Large intestine (tissue), 3 donors: Measurements from ENCODE around the gene LPCAT4. TPM values are rescaled to one million over a fixed set of nuclear protein-coding genes. Genes with fewer than 3 reads are reported as not detected.
"Not testable (repeated sequence)": the region's sequence is repeated elsewhere in the genome, so short reads cannot be mapped to it uniquely, and the experiment has no call there.

Experiments
- DNase-seq, 2 donors: peaks; one replicate each; pipeline versions ENCODE4 v3.0.0 to v3.0.0-alpha.2; 2013
- H3K27ac ChIP-seq: one replicate; pipeline ENCODE4 v1.5.1; 2013; ENCODE audit warnings: low read length
- H3K27me3 ChIP-seq: 2 replicates; pipeline ENCODE4 v1.6.1; 2013; ENCODE audit warnings: low read length; ENCODE audit not compliant: control insufficient read depth, insufficient read depth
- H3K36me3 ChIP-seq: 2 replicates; pipeline ENCODE4 v1.6.1; 2013; ENCODE audit warnings: low read length; ENCODE audit not compliant: control insufficient read depth, insufficient read depth
- H3K4me1 ChIP-seq: one replicate; pipeline ENCODE4 v1.6.1; 2013; ENCODE audit warnings: low read length; ENCODE audit not compliant: control insufficient read depth, insufficient read depth
- H3K4me3 ChIP-seq: one replicate; pipeline ENCODE4 v1.5.1; 2013; ENCODE audit warnings: low read length
- H3K9me3 ChIP-seq: one replicate; pipeline ENCODE4 v1.6.1; 2013; ENCODE audit warnings: mild to moderate bottlenecking, low read depth, low read length, moderate library complexity; ENCODE audit not compliant: control insufficient read depth
- WGBS: methylation state at CpG from one replicate; pipeline ENCODE4 v1.1.5; 2013; ENCODE audit warnings: low lambda C conversion rate; ENCODE audit not compliant: insufficient coverage; 5-methylcytosine and 5-hydroxymethylcytosine counted together
- polyA plus RNA-seq: library from polyadenylated mRNA; unstranded; fragments of 120-200 nt; gene quantifications from one replicate; pipeline ENCODE4 v1.2.1, GENCODE V29; 2013

LPCAT4 gene
- polyA plus RNA-seq, 1 donor = 56.2 TPM

- Histone ChIP-seq H3K4me3 (no peak overlapping the region), H3K27me3 (no peaks in the 10 kb centered on the region), H3K4me1 (no peaks in the 10 kb centered on the region), H3K36me3 (peaks cover 49% of the 10 kb centered on the region), H3K9me3 (no peaks in the 10 kb centered on the region), H3K27ac (no peak overlapping the region)
- no peak for DNase-seq
- WGBS = no CpG with 5 or more reads among the region's 7 CpGs
Observed at GRCh38 chr15:34354286-34354685, 12.7 kb downstream of the LPCAT4 start.

DNA sequence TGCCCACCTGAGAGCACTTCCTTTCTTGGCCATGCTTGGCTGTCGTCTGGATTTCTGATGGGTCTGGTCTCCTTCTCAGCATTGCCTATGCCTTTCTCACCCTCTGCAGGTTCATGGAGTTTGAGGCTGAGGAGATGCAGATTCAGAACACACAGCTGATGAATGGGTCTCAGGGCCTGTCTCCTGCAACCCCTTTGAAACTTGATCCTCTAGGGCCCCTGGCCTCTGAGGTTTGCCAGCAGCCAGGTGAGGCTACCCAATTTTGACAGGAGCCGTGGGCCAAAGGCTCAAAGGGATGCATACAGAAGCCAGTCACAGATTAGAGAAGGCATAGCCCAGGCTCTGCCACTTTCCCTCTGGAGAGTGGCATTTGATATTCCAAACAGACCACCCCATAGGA lies 13.4 kb downstream of the LPCAT4 start:
- Histone ChIP-seq H3K4me1 (no peaks in the 10 kb centered on the region), H3K36me3 (peaks cover 43% of the 10 kb centered on the region), H3K27ac (no peak overlapping the region), H3K9me3 (no peaks in the 10 kb centered on the region), H3K27me3 (no peaks in the 10 kb centered on the region), H3K4me3 (no peak overlapping the region)
- no peak for DNase-seq
- WGBS = no CpG with 5 or more reads among the region's 2 CpGs

DNA sequence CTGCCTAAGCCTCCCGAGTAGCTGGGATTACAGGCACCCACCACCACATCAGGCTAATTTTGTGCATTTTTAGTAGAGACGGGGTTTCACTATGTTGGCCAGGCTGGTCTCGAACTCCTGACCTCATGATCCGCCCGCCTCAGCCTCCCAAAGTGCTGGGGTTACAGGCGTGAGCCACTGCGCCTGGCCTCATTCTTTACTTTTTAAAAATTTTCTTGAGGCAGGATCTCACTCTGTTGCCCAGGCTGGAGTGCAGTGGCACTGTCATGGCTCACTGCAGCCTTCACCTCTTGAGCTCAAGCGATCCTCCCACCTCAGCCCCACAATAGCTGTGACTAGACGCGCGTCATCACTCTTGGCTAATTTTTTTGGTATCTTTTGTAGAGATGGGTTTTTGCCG lies 14.0 kb downstream of the LPCAT4 start:
- not testable (repeated sequence) for H3K4me3 ChIP-seq, DNase-seq, H3K27ac ChIP-seq, H3K4me1 ChIP-seq, H3K27me3 ChIP-seq, H3K9me3 ChIP-seq
- WGBS = no CpG with 5 or more reads among the region's 12 CpGs
- H3K36me3 ChIP-seq = peaks cover 37% of the 10 kb centered on the region

- Histone ChIP-seq H3K4me1 (peaks cover 5% of the 10 kb centered on the region), H3K36me3 (peaks cover 9% of the 10 kb centered on the region), H3K4me3 (no peak overlapping the region), H3K9me3 (no peaks in the 10 kb centered on the region), H3K27me3 (no peaks in the 10 kb centered on the region), H3K27ac (no peak overlapping the region)
- DNase-seq = no peak
- WGBS = 100% methylated on average over 1 of the region's 4 CpGs
Observed at GRCh38 chr15:34349769-34350168, 17.2 kb downstream of the LPCAT4 start.

- Histone ChIP-seq H3K4me3 (no peak overlapping the region), H3K27me3 (no peaks in the 10 kb centered on the region), H3K27ac (no peak overlapping the region), H3K36me3 (peaks cover 4% of the 10 kb centered on the region), H3K9me3 (no peaks in the 10 kb centered on the region), H3K4me1 (peaks cover 5% of the 10 kb centered on the region)
- no peak for DNase-seq
- WGBS = no CpG with 5 or more reads among the region's 1 CpG
Observed at GRCh38 chr15:34348735-34349300, 18.2 kb downstream of the LPCAT4 start.

DNA sequence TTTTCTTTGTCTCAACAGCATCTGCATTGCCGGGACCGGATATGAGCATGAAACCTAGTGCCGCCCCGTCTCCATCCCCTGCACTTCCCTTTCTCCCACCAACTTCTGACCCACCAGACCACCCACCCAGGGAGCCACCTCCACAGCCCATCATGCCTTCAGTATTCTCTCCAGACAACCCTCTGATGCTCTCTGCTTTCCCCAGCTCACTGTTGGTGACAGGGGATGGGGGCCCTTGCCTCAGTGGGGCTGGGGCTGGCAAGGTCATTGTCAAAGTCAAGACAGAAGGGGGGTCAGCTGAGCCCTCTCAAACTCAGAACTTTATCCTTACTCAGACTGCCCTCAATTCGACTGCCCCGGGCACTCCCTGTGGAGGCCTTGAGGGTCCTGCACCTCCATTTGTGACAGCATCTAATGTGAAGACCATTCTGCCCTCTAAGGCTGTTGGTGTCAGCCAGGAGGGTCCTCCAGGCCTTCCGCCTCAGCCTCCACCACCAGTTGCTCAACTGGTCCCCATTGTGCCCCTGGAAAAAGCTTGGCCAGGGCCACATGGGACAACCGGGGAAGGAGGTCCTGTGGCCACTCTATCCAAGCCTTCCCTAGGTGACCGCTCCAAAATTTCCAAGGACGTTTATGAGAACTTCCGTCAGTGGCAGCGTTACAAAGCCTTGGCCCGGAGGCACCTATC lies 18.9 kb downstream of the LPCAT4 start:
- Histone ChIP-seq H3K4me3 (no peak overlapping the region), H3K9me3 (no peaks in the 10 kb centered on the region), H3K27ac (no peak overlapping the region)

GRCh38 chr15:34342737-34343575 lies 24.0 kb downstream of the LPCAT4 start, which contains the start of the genes NOP10 and NUTM1:
TSS of gene NOP10 (minus strand) at chr15:34343136. CDS start at chr15:34343073, 63 bp downstream.
TSS of gene NUTM1 (plus strand) at chr15:34343315. CDS start at chr15:34343697, 382 bp downstream.
- peak; percentile 90 to 95 for DNase-seq
- WGBS = 0% methylated on average over 2 of the region's 38 CpGs
- no peaks in the 10 kb centered on the region for H3K27me3 ChIP-seq

More for the DNA sequence above, 18.9 kb downstream of the LPCAT4 start:
- no peaks in the 10 kb centered on the region for H3K36me3 ChIP-seq
- H3K4me1 ChIP-seq = peaks cover 5% of the 10 kb centered on the region
- WGBS = 75% methylated on average over 4 of the region's 13 CpGs
- no peak for DNase-seq
- no peaks in the 10 kb centered on the region for H3K27me3 ChIP-seq

DNA sequence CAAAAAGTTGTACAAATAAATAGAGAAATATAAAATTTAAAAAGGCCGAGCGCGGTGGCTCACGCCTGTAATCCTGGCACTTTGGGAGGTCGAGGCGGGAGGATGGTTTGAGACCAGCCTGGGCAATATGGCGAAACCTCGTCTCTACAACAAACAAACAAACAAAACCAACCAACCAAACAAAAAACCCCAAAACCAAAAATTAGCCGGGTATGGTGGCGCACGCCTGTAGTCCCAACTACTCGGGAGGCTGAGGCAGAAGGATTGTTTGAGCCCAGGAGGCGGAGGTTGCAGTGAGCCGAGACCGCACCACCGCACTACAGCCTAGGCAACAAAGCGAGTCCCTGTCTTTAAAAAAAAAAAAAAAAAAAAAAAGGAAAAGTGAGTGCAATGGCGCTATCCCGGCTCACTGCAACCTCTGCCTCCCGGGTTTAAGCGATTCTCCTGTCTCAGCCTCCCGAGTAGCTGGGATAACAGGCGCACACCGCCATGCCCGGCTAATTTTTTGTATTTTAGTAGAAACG lies 24.7 kb downstream of the LPCAT4 start:
- not testable (repeated sequence) for DNase-seq, H3K4me1 ChIP-seq, H3K9me3 ChIP-seq, H3K36me3 ChIP-seq, H3K27me3 ChIP-seq
- Histone ChIP-seq H3K27ac (peak overlapping the region; percentile 95), H3K4me3 (peak overlapping the region; percentile 80)
- no CpG with 5 or more reads among the region's 26 CpGs for WGBS

More at GRCh38 chr15:34342737-34343575, 24.0 kb downstream of the LPCAT4 start, which contains the start of the genes NOP10 and NUTM1:
- Histone ChIP-seq H3K27ac (peak within 1 kb of the TSS; percentile 95), H3K36me3 (peaks cover 8% of the 10 kb centered on the region), H3K9me3 (no peaks in the 10 kb centered on the region), H3K4me1 (peaks cover 5% of the 10 kb centered on the region), H3K4me3 (peak within 1 kb of the TSS; percentile 80)

GRCh38 chr15:34341381-34342212 lies 25.4 kb downstream of the LPCAT4 start:
- Histone ChIP-seq H3K27ac (no peak overlapping the region), H3K36me3 (peaks cover 8% of the 10 kb centered on the region), H3K27me3 (no peaks in the 10 kb centered on the region), H3K9me3 (no peaks in the 10 kb centered on the region), H3K4me1 (peaks cover 5% of the 10 kb centered on the region), H3K4me3 (peak overlapping the region; percentile 80)
- WGBS = 90% methylated on average over 2 of the region's 15 CpGs
- no peak for DNase-seq
